Germinal center (tissue), 1 donor: Measurements from ENCODE around the gene NENF.

Source experiments
- DNase-seq: peaks from one replicate; pipeline ENCODE4 v3.0.0; 2012; ENCODE audit warnings: mixed read lengths, low spot score

The NENF gene

DNA sequence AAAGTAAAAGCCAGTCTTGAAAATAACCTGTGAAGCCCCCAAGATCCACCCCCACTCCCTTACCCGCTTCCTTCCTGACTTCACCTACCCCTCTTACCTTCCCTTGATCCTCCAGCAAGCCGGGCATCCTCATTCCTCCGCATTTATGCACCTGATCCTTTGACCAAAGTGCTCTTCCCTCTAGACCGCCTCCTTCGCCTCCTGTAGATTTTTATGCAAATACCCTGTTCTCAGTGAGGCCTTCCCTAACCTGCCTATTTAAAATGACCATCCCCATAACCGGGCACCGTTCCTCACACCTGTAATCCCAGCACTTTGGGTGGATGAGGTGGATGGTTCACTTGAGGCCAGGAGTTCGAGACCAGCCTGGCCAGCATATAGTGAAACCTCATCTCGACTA, 1.1 kb upstream of the NENF start:
- no peak for DNase-seq

DNA sequence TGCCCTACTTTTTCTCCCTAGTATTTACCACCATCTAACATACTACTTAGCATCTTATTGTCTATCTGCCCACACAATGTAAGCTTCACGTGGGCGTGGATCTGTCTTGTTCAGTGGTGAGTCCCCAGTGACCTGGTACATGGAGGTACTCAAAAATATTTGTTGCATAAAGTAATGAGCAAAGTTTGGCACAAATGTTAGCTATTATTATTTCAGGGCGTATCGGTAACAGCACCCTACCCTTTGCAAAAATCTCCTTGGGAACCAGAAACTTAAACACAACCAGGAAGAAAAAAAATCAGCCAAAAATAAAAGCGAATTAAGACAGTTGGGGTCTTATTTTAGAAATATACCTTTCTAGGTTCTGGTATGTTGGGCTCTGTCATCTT, 454 bp upstream of the NENF start:
- DNase-seq: no peak

DNA sequence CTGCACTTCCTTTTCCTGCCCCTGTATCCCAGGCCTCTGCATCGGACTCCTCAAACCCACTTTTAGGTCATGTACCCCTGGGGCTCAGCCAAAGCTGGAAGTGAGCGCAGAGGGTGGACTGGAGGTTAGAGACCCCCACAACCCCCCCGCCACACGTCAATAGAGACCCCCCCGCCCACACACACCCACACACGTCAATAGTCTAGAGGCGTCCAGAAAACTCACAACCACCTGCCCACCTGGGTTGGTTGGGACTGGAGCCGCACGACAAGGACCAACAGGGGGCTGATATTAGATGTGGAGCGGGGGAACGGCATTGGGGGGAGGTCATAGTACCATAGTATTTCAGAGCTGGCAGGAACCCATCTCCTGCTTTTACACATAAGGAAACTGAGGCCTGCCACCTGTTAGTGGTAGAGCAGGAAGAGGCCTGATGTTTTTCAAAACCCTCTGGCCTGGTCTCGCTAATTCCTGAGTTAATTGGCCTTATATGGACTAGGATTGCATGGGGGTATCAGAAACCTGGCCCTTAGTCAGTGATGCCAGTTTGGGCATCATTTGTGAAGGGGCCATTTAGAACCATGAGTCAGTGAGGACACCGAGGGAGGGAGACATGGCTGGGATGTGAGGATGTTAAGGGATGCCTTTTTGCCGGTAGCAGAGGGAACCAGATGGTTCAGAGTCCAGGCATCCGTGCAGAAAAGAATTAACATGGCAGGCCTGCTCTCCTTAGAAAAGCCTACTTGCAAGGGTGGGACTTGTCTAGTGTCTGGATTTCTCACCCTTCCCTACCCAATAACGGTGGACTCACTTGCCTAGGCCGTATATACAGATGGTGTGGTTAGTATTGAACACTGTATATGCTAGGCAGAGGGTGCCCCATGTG, 1.1 kb downstream of the NENF start:
- no peak for DNase-seq

DNA sequence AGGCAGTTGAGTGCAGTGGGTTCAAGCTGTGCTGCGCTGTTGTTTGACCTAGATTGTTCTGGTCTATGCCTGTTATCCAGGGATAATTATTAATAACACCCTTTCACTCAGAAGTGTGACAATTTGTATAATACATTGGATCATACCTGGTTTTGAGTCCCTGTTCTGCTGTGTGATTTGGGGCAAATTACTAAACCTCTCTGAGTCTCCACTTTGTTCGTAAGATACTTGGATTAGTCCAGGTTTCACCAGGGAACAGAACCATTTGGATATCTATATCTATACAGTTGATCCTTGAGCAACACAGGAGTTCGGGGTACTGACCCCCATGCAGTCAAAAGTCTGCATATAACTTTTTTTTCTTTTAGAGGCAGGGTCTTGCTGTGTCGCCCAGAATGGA, 2.3 kb downstream of the NENF start:
- no peak for DNase-seq

DNA sequence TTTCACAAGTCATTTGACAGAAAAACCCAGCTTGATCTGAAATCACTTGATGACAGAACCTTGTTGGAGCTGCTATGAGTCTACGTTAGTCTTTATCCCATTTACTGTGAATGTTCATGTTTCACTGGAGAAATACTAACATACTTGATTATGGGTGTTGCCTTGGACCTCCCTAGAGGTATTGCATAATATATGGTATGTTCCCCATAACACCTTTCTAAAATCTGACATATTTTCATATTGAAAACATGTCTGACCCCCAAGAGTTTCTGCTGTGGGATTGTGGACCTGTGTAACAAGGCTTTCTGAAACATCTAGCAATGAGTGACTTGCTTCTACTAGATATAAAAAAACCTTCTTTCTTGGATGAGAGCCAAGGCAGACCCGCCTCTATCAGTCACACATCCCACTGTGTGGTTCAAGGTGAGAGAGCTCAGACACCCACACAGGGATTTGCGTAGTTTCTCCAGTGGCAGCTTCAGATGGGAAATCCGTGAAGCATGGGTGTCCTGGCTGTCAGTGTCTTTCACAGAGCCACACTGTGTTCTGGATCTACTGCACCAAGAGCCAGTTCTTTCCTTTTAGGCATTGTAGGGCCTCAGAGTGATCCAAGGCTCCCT, 4.6 kb downstream of the NENF start:
- DNase-seq: no peak

DNA sequence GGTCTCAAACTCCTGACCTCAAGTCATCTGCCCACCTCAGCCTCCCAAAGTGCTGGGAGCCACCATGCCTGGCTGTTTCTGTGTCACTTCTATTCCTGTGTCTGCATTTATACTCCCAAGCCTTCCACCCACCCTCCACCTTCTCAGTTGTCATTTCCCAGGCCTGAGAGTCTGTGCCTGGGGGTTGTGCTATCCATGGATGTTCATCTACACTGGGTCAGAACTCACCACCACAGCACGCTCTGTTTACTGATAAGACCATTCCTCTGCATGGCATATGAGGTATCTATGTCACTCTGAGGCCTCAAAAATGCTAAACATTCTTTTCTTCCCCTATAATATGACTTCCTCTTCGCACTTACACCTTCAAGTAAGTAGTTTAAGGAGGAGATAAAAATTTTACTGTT, 6.1 kb downstream of the NENF start:
- DNase-seq: no peak

DNA sequence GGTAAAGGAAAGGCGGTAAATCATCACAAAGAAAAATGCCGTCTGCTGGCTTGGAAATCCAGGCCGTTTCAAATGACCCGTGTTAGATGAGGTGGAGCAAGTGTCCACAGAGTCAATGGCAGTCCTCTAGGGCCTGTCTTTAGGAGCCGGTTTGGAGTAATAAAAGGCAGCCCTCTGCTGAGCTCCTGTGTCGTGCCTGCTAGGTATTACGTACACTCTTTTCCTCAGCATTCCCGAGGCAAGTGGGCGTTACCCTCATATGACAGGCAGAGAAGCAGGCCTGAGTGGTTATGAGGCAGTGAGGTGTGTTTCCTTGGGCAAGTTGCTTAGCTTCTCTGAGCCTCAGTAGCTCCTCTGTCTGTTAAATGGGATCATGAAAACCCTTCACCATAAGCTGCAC, 7.7 kb downstream of the NENF start:
- no peak for DNase-seq

DNA sequence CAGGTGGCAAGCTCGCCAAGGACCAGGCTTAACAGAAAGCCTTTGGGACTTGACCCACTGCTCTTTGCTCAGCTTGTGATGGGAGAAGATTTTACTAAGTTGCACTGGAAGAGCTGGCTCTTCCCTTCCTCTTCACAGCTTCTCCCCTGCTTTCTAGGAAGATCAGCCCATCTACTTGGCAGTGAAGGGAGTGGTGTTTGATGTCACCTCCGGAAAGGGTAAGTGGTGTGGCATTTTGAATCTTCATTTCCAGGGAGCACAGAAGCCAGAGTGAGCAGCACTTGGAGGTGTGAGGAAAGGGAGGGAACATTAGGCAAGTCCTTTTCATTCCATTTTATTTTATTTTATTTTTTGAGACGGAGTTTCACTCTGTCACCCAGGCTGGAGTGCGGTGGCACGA, 9.7 kb downstream of the NENF start:
- no peak for DNase-seq

DNA sequence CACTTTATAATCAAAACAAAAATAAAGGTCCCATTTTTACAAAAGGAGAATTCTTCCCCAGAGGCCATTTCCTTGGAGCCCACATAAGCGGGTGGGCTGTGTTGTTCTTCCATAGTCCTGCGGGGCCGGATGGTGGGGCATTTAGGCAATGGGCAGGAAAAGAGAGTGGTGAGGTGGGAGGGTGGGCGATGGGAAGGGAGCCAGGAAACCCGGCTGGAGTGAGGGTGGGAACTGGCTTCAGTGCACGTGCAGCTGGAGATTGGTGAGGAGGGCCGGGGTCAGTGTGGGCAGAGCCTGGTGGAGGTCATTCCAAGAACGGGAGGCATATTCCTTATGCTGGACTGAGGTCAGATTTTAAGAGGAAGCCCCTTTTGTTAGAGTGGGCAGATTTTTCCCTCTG, 13.6 kb downstream of the NENF start:
- no peak for DNase-seq

DNA sequence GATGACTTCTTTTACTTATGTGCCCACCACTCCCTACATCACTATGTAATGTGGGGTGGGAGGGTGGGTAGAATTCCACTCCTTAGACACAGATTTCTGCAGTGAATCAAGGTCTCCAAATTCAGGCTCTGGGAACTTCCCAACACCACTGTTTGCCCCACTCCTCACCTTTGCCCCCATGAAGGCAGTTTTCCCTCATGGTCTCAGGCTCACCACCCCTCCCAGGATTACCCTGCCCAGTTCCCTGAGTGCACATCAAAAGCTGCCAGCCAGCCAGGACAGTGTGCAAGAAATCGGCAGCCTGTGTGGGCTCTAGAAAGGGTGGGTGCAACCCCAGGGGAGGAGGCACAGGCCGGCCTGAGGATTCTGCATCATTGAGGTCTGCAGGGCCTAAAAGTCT, 14.8 kb downstream of the NENF start:
- no peak for DNase-seq

DNA sequence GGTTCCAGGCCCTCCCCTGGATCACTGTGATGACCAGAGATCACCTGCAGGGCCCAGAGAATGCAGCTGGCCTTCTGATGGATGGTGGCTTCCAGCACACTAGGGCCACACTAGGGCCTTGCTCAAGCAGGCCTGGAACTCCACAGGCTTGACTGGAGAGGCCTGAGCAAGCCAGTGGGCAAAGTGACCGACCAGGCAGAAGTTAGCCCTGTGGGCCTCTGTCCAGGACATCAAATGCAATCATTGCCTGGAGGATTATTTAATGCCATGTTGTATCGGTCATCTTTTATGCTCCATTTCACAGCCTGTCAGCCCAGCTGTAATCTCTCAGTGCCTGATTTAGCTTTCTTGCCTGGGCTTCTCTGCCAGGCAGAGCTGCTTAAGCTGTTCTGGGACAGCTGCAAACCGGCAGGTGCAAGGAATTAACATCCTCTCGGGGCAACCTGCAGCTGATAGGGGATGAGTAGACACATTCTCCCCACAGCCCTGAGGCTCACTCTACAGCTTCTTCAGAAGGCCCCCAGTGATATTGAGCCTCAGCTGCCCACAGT, 17.7 kb downstream of the NENF start:
- DNase-seq: no peak

DNA sequence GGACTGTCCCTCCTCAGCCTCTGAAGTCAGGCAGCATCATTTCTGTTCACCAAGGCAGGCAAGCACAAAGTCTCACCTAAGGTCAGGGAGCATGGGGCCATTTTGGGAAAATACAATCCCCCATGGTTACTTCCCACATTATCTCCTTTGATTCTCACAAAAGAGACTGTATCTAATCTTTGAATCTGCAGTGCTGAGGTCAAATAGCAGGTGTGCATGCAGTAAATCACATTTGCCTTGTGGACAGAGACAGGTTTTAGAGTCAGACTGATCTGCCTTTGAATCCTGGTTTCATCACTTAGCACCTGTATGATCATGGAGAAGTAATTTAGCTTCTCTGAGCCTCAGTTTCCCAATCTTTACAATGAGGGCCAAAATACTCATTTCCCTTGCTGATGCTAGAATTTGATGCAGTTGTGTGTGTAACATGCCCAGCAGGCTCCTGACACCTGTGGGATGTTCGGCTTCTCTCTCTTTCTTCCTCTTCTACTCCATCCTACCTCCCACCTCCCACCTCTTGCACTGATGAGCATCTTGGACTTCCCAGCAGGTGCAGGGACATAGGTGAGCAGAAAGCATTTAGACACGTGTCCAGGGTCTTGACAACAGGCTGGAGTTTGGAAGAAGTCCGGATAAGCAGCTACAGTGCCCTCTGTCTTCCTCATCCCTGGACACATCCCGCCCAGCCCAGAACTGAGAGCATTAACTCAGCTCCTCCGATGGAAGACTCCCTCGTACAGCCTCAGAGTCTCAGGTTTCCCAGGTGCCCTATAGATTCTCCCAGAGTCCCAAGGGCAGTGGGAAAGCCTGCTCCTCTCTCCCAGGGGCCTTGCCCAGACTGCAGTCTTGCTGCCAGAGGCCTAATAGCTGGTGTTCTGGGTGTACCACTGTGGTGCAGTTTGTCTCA, 18.9 kb downstream of the NENF start:
- no peak for DNase-seq

DNA sequence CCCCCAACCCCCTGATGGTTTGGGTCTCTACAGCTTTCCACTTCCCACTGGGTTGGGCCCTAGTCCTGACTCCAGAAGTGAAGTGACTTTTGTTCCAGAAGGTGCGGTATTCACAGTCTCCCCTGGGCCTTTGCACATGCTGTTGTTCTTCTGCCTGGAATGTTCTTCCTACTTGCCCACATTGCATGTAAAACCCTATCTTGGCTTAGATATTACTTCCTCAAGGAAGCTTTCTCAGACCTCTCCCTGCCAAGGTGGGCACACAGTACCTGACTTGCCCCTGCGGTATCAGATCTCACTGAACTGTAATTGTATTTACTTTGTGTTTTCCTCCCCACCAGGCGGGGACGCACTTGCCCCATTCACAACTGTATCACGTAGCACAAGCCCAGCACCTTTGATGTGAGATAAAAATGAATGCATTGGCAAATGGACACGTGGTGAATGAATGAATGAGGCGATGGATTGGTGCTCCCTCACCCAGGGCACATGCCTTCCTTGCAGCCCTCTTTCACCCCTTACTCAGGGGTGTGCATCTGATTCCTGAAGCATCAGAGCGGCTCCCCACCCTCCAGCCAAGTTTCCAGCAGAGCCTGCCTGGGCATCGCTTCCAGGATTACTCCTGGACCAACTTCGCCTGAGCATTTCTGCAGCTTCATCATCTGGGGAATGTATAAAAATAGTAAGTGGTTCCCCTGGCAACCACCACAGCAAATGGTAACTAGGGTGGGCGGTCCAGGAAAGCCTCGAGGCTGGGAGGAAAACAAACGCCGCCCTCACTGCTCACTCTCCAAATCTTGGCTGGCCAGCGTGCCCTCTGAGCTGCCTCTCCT, 19.8 kb downstream of the NENF start:
- DNase-seq: no peak

DNA sequence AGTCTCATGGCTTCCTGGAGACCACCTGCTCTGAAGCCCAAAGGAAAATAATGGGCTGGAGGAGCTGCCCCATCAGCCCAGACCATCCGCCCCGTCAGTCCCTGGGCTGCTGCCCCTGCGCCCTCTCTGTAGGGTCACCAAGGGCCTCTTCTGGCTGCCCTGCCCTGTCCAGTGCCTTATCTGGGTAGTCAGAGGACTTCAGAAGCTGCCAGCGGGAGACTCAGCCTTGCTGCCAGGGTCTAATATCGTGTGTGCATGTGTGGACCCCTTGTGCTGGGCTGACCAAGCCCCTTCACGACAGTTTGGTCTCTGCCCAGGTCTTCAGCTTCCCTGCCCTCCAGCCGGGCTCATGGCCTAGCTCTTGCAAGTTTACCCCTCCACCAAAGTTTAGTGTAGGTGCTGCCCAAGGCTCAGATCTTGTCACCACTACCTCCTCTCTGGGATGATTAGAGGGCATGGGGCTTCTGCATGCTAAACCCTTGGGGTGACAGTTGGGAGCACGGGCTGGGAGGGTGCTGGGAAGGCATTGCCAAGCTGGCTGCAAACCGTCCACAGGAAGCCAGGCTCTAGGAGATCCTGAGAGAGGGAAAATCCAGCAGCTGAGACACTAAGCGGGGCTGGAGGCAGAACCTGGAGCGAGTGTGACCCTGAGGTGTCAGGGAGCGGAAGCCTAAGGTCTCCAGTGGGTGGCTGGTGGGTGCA, 20.6 kb downstream of the NENF start:
- no peak for DNase-seq

DNA sequence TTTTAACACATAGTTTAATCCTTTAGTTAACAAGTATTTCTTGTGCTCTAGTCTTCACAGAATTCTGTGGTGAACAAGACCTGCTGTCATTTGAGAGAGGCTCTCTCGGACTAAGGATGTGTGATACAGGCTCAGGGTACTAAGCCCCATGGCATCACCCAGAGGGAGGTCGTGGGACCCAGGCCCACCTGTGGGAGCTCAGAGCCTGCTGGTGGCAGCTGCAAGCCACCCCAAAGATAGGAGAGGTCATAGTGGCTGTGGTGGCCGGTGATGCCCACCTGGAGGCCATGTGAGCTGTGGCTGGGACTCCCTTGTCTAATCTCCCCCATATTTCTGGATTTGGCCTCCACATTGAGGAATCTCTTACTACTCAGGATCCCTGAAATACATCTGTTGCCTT, 22.0 kb downstream of the NENF start:
- DNase-seq: no peak

DNA sequence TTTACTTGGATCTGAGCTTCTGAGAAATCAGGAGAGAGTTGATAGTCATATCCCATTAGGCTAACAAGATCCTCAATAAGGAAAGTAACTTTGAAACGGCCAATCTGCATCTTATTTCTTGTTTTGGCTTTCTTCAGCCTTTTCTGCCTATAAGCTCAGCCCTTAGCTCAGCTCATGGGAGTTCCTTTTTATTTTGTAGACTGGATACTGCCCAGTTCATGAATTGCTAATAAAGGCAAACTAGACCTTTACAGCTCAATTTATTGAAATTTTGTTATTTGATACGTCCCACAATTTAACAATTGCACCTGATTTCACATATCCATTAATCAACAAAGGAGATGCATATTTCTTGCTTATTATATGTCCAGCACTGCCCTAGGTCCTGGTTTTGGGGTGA, 22.7 kb downstream of the NENF start:
- no peak for DNase-seq

DNA sequence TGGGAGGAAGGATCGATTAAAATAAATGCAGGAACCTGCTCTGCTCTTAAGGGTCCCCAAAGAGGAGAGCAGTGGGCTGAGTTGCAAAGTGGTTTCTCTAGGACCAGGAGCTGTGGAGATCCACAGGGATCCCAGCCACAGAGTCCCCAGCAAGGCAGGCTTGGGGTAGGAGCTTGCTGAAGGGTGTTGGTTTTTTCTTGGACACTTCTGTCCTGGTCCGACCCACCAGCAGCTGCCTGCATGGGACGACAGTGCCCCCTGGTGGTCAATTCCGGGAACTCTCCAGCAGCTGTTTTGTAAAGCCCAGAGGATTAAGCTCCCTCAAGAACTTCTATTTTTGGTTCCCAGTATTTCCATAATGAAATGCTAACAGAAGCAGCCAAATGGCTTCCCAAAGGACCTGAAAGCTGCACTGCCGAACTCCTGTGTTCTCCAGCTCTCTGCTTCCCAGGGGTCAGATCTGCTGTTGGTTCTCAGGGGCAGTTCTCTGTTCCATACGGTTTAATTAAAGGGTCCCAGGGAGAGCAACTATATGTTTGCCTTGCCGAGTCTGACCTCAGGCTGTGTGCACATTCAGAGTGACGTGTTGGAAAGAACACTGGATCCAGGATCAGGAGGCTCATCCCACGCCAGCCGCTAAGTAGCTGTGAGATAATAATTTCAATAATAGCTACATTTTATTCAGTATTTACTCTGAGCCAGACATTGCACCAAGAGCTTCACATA, 23.2 kb downstream of the NENF start:
- peak; percentile 79 for DNase-seq

DNA sequence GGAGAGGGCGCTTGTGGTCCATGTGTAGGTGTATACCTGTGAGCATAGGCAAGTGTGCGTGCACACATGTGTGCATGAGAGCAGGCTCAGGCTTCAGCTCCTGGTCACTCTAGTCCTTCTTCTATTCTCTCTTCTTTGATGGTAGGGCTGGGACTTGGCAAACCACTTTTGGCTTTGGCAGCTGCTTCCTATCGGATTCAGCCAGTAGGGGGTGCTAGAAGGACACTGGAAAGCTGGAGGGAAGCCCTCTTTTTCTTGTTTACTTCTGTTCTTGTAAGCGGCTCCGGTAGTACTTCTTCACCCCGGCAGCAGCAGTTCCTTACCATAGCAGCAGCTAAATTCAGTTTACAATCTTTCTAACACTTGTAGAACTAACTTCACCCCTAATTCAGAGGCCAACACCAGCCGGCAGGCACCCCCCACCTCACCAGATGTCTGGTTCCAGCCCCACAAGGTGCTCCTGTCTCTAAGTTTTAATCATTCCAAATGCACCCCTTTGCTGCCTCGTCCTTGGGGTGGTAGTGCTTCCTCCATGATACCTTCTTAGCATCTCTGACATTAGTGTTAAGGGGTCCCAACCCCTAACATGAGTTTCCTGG, 25.1 kb downstream of the NENF start:
- DNase-seq: peak; percentile 38

DNA sequence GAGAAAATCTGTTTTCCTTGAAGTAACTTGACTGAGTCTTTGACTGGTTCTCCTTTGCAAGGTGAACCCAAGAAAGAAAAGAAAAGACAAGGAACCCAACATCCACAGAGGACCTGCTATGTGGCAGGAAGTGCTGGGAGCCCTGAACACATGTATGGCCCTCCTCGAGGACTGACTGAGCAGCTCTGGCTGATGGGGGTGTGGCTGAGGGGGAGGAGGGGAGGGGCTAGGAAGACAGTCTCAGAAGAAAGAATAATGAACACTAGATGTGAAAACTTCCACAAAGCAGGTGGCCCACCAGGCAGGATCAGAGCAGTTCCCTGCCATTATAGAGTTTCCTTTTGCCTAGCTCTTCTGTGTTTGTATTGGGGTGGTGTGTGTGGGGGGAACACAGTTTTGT, 26.1 kb downstream of the NENF start:
- DNase-seq: peak; percentile 36

DNA sequence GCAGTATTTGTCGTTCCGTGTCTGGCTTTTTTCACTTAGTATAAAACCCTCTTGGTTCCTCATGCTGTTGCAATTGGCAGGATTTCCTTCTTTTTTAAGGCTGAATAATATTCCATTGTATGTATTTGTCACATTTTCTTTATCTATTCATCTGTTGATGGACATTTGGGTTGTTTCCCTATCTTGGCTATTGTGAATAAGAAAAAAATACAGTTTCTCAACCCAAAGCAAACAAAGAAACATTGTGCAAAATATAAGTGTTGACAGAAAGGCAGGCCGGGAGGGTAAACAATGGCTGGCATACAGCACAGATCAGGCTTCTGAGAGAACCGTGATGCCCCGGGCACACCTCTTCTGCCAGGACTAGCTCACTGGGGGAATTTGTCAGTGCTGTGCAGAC, 26.9 kb downstream of the NENF start:
- no peak for DNase-seq
